A549 (cell line): ENCODE measurements around the gene QRICH2. TPM values are rescaled to one million over a fixed set of nuclear protein-coding genes. Genes with fewer than 3 reads are reported as not detected.
A peak's percentile ranks its signal among the peaks of the same experiment; 100 is the strongest.
"Not testable (repeated sequence)": the region's sequence is repeated elsewhere in the genome, so short reads cannot be mapped to it uniquely, and the experiment has no call there.

Source experiments
- ATAC-seq, 2 experiments: fragments of 200-7000 bp in 1 of 2; fragments of >200 bp in 1 of 2; cut with Nextera tagmentation in 1 of 2; cut with Tn5 transposase in 1 of 2; 3 replicates each; pipeline versions ENCODE4 v1.8.0 to v1.9.1; 2018 to 2020; ENCODE audit warnings: mild to moderate bottlenecking in 1 of 2, moderate library complexity in 1 of 2
- CTCF ChIA-PET: fragments of 300-600 bp; sonication (Branson Sonifier 250); formaldehyde crosslinking; extraction: SDS; loops from one replicate; lab custom pipeline; 2021; ENCODE audit warnings: antibody characterized with exemption, inconsistent platforms; lab: Yijun Ruan, JAX
- POLR2A ChIA-PET: fragments of 350-600 bp; formaldehyde crosslinking; extraction: SDS; loops from one replicate; lab custom pipeline; 2021; ENCODE audit warnings: antibody characterized with exemption, inconsistent platforms; lab: Yijun Ruan, JAX
- DNase-seq, 2 experiments: peaks; one replicate each; pipeline versions ENCODE4 v3.0.0 to v3.0.0-alpha.2; 2011 to 2016; ENCODE audit warnings: low read depth in 1 of 2, low spot score in 1 of 2
- FAIRE-seq: peaks from 2 replicates; lab custom pipeline; 2011; peaks lifted over from hg19 to GRCh38; lab: Jason Lieb, UNC
- H3K27ac ChIP-seq, 2 experiments: fragments of >200 bp; sonication (Bioruptor Twin); formaldehyde crosslinking; 3 replicates each; pipeline ENCODE4 v1.5.1; 2016 to 2017
- H3K4me1 ChIP-seq: fragments of >200 bp; sonication (Bioruptor Twin); formaldehyde crosslinking; 3 replicates; pipeline ENCODE4 v1.6.1; 2016
- H3K4me2 ChIP-seq: fragments of >200 bp; sonication (Bioruptor Twin); formaldehyde crosslinking; 3 replicates; pipeline ENCODE4 v1.6.1; 2016
- H3K4me3 ChIP-seq: fragments of >200 bp; sonication (Bioruptor Twin); formaldehyde crosslinking; 3 replicates; pipeline ENCODE4 v1.5.1; 2016
- H3K9me3 ChIP-seq: fragments of >200 bp; sonication (Bioruptor Twin); formaldehyde crosslinking; 3 replicates; pipeline ENCODE4 v1.6.1; 2016
- BHLHE40 ChIP-seq: IDR thresholded peaks from 2 replicates; pipeline ENCODE4 v1.6.1; 2012; ENCODE audit warnings: low read depth, low read length, inconsistent platforms
- CEBPB ChIP-seq, 2 experiments: fragments of >200 bp in 1 of 2; sonication (Bioruptor Twin) in 1 of 2; formaldehyde crosslinking in 1 of 2; IDR thresholded peaks; 2 replicates each; pipeline ENCODE4 v1.6.1; 2012 to 2016
- CHD4 ChIP-seq: fragments of 200-600 bp; sonication (generic); IDR thresholded peaks from 2 replicates; pipeline ENCODE4 v1.6.1; 2016; ENCODE audit warnings: antibody characterized with exemption, mild to moderate bottlenecking, borderline replicate concordance
- FOSB ChIP-seq: fragments of 250-450 bp; sonication (Bioruptor Pico); IDR thresholded peaks from 2 replicates; pipeline ENCODE4 v1.5.0; 2020; ENCODE audit warnings: mild to moderate bottlenecking, moderate library complexity
- FOSL2 ChIP-seq, 2 experiments: fragments of 450-650 bp in 1 of 2; fragments of >200 bp in 1 of 2; sonication (Bioruptor Twin) in 1 of 2; formaldehyde crosslinking; IDR thresholded peaks; 2 replicates each; pipeline versions ENCODE4 v1.5.0 to v1.6.1; 2016 to 2020; ENCODE audit warnings: mild to moderate bottlenecking in 1 of 2, moderate library complexity in 1 of 2
- HEYL ChIP-seq: fragments of 250-450 bp; sonication (Bioruptor Pico); IDR thresholded peaks from 2 replicates; pipeline ENCODE4 v1.8.0; 2021; ENCODE audit warnings: mild to moderate bottlenecking, moderate library complexity
- KDM1A ChIP-seq: fragments of 200-600 bp; sonication (generic); IDR thresholded peaks from 2 replicates; pipeline ENCODE4 v1.6.1; 2016; ENCODE audit warnings: low read depth, mild to moderate bottlenecking
- KDM5A ChIP-seq: fragments of 200-600 bp; sonication (generic); IDR thresholded peaks from 2 replicates; pipeline ENCODE4 v1.6.1; 2016; ENCODE audit warnings: antibody characterized with exemption, mild to moderate bottlenecking
- MAFK ChIP-seq: fragments of 450-650 bp; IDR thresholded peaks from 2 replicates; pipeline ENCODE4 v1.6.1; 2014; ENCODE audit not compliant: partially characterized antibody
- POLR2A ChIP-seq: IDR thresholded peaks from 2 replicates; pipeline ENCODE4 v1.6.1; 2012; ENCODE audit warnings: mild to moderate bottlenecking, low read length
- RARB ChIP-seq: fragments of 250-450 bp; sonication (Bioruptor Pico); IDR thresholded peaks from 2 replicates; pipeline ENCODE4 v1.8.0; 2021; ENCODE audit warnings: mild to moderate bottlenecking, moderate library complexity
- RCOR1 ChIP-seq: fragments of 150-350 bp; IDR thresholded peaks from 2 replicates; pipeline ENCODE4 v1.6.1; 2014; ENCODE audit warnings: antibody characterized with exemption, low read length, low read depth
- RFX5 ChIP-seq: fragments of 450-650 bp; IDR thresholded peaks from 2 replicates; pipeline ENCODE4 v1.7.1; 2014; ENCODE audit warnings: antibody characterized with exemption, mild to moderate bottlenecking, moderate library complexity
- TFCP2L1 ChIP-seq: fragments of 250-450 bp; sonication (Bioruptor Pico); IDR thresholded peaks from 2 replicates; pipeline ENCODE4 v1.5.0; 2021; ENCODE audit warnings: mild to moderate bottlenecking
- ZFP36 ChIP-seq: fragments of 450-650 bp; IDR thresholded peaks from 2 replicates; pipeline ENCODE4 v1.6.1; 2014; ENCODE audit warnings: borderline replicate concordance; ENCODE audit not compliant: partially characterized antibody
- WGBS: methylation state at CpG from one replicate; pipeline ENCODE4 v1.1.6; 2017; ENCODE audit errors: missing lambda C conversion rate; 5-methylcytosine and 5-hydroxymethylcytosine counted together
- polyA plus RNA-seq, 4 experiments: library from polyadenylated mRNA; depleted of rRNA in 3 of 4; stranded (reverse); fragments of >200 nt; fragmentation: RNase III in 1 of 4; extraction: RNeasy Plus Mini Kit Qiagen cat#74134 plus additional on column Dnase treatment in 1 of 4; gene quantifications; 2 replicates in 3 of 4; 3 replicates in 1 of 4; pipeline ENCODE4 v1.2.3, GENCODE V29; 2011 to 2017
- TF ChIP-seq, protein P1 (sequence below): IDR thresholded peaks from 2 replicates; pipeline ENCODE4 v1.6.1; 2012

Gene QRICH2
- polyA plus RNA-seq, 2 of the 4 experiments (the other 2 are of a cell fraction) = 0.57 to 0.88 TPM

DNA sequence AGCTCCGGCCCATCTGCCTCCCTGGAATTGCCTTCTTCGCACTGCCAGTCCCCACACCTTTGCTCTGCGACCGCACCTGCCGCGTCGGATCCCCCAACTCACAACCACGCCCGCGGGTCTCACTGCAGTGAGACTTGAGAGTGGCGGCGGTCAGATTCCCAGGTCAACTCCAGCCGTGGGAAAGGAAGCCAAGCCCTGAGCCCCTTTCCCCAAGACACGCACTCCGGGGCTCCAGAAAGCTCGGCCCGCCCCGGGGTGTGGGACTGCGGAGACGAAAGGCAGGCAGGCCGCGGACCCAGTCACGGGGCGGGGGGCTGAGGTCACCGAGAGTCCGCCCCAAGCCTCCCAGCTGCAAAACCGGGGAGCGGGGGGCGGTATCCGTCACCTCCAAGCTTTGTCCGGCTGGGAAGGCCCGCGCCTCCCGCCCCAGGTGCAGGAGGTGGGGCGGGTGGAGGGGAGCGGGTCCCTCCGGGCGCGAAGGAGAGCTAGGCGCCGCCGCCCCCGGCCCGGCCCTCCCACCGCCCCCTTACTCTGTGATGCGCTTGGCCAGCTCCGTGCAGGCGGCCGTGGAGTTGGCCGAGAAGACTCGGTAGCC is 45.0 kb upstream of the QRICH2 start:
- WGBS = 21% methylated on average over 11 of the region's 51 CpGs
- CTCF ChIA-PET = interaction anchor here (0.5 to 29.4 kb wide), 16 partner anchors 9 to 105 kb away, joined by 3 to 899 read pairs (median 6); partner anchors contain the start of genes QRICH2, SPHK1 and UBE2O
- TF ChIP-seq KDM1A (0 out of 2 replicates have a peak, but pooled peaks have one; percentile 8), FOSL2 (IDR thresholded peaks at IDR 0.05) (no peak), FOSL2 (CRISPR knock-in tag; IDR thresholded peaks at IDR 0.05) (no peak), RARB (CRISPR knock-in tag) (no peak)
- TF ChIP-seq, protein P1, sequence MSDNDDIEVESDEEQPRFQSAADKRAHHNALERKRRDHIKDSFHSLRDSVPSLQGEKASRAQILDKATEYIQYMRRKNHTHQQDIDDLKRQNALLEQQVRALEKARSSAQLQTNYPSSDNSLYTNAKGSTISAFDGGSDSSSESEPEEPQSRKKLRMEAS = no peak
- POLR2A ChIA-PET = interaction anchor here (0.8 to 2.4 kb wide), 10 partner anchors 8 to 318 kb away, joined by 3 to 24 read pairs (median 6); partner anchors contain the start of genes SPHK1 and UBALD2
- no peak for FAIRE-seq
- Histone ChIP-seq H3K27ac (peak overlapping the region; percentile 93 to 97), H3K4me1 (peaks cover 18% of the 10 kb centered on the region; the same call in 2 of the 3 replicates), H3K4me3 (peak overlapping the region; percentile 83), H3K9me3 (no peaks in the 10 kb centered on the region), H3K4me2 (peak overlapping the region; percentile 82)
- peak in 1 of 2 experiments; percentile 76 for DNase-seq
- peak; percentile 58 to 59 for ATAC-seq

DNA sequence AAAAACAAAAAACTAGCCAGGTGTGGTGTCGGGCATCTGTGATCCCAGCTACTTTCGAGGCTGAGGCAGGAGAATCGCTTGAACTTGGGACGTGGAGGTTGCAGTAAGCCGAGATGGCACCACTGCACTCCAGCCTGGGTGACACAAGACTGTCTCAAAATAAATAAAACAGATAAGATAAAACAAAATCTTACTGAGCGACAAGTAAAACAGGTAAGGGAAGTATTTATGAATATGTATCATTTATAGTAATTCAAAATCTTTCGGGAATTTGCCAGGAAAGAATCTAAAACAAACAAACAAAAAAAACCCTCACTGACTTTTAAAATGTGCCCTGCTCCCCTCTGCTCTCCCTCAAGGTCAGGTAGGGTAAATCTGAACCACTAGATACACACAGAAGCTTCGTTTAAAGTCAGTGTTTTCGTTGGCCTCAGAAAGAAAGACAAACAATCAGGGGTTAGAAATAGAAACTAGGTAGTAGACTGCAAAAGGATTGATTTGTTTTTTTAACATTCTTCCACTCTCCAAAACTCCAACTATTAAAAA is 43.5 kb upstream of the QRICH2 start:
- Histone ChIP-seq H3K9me3 (no peaks in the 10 kb centered on the region), H3K4me1 (peaks cover 18% of the 10 kb centered on the region; the same call in 2 of the 3 replicates), H3K27ac (no peak overlapping the region), H3K4me2 (peak overlapping the region; percentile 82), H3K4me3 (no peak overlapping the region)
- no peak for DNase-seq
- no peak for FAIRE-seq
- 75% methylated on average over 9 of the region's 9 CpGs for WGBS
- TF ChIP-seq RFX5 = no peak
- TF ChIP-seq BHLHE40 = no peak
- no peak for TF ChIP-seq FOSL2 (IDR thresholded peaks at IDR 0.05)
- no peak for TF ChIP-seq FOSL2 (CRISPR knock-in tag; IDR thresholded peaks at IDR 0.05)
- no peak for TF ChIP-seq HEYL (CRISPR knock-in tag)
- TF ChIP-seq KDM5A = no peak
- no peak for TF ChIP-seq TFCP2L1 (CRISPR knock-in tag)
- ATAC-seq = no peak
- POLR2A ChIA-PET = interaction anchor here (2.4 kb wide), 1 partner anchor 34 kb away, joined by 24 read pairs; the partner anchor contains the start of gene SPHK1
- CTCF ChIA-PET = interaction anchor here (0.6 to 29.4 kb wide), 11 partner anchors 12 to 346 kb away, joined by 3 to 899 read pairs (median 4); partner anchors contain the start of gene SPHK1

- H3K4me1 ChIP-seq = peaks cover 24% of the 10 kb centered on the region; the same call in 2 of the 3 replicates
- no peak for ATAC-seq
- POLR2A ChIA-PET = no interaction called here
Measured at GRCh38 chr17:76350463-76350862, 42.4 kb upstream of the QRICH2 start.

DNA sequence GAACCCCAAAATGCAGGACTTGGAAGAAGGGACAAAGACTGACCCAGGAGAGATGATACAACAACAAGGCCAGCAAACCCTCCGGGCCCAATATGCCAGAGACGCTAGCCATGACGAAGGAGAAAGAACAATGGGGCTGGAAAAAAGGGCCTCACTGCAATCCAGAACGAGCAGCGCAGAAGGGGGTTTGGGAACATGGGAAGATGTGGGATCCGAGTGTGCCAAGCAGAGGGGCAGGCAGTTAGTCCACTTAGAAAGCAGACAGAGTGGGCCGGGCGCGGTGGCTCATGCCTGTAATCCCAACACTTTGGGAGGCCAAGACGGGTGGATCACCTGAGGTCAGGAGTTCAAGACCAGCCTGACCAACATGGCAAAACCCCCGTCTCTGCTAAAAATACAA is 38.9 kb upstream of the QRICH2 start:
- H3K4me2 ChIP-seq, H3K4me3 ChIP-seq, H3K9me3 ChIP-seq, FAIRE-seq, DNase-seq, H3K27ac ChIP-seq, ATAC-seq: not testable (repeated sequence)
- ChIA-PET POLR2A (interaction anchor here (0.7 kb wide), 1 partner anchor 337 kb away, joined by 5 read pairs; no protein-coding TSS in a partner anchor), CTCF (interaction anchor here (1.4 to 29.4 kb wide), 3 partner anchors 36 to 67 kb away, joined by 3 to 899 read pairs (median 4); partner anchors contain the start of gene SPHK1)
- peaks cover 16% of the 10 kb centered on the region; the same call in 2 of the 3 replicates for H3K4me1 ChIP-seq
- 92% methylated on average over 11 of the region's 11 CpGs for WGBS

More at GRCh38 chr17:76350463-76350862, 42.4 kb upstream of the QRICH2 start:
- no peaks in the 10 kb centered on the region for H3K9me3 ChIP-seq
- TF ChIP-seq ZFP36 = no peak
- peak in 1 of 2 experiments; percentile 8; a peak in 1 of 4 replicates for TF ChIP-seq CEBPB (IDR thresholded peaks at IDR 0.05)
- no peak overlapping the region for H3K4me3 ChIP-seq
- FAIRE-seq (no peak), DNase-seq (no peak)
- no peak overlapping the region for H3K27ac ChIP-seq
- CTCF ChIA-PET = interaction anchor here (0.7 to 29.4 kb wide), 4 partner anchors 13 to 350 kb away, joined by 3 to 899 read pairs (median 40); partner anchors contain the start of genes CDK3 and SPHK1
- H3K4me2 ChIP-seq = no peak overlapping the region
- 94% methylated on average over 5 of the region's 5 CpGs for WGBS

GRCh38 chr17:76345377-76345974 is 37.4 kb upstream of the QRICH2 start:
- TF ChIP-seq MAFK (no peak), POLR2A (no peak), HEYL (CRISPR knock-in tag) (no peak), RCOR1 (no peak), KDM5A (no peak), FOSB (CRISPR knock-in tag) (no peak), CHD4 (no peak)
- Histone ChIP-seq H3K4me2 (peak overlapping the region; percentile 6; the same call in 2 of the 3 replicates), H3K4me1 (peaks cover 9% of the 10 kb centered on the region; the same call in 2 of the 3 replicates), H3K27ac (peak overlapping the region; percentile 52 to 65; a peak in 4 of 6 replicates), H3K4me3 (no peak overlapping the region), H3K9me3 (no peaks in the 10 kb centered on the region)
- 93% methylated on average over 14 of the region's 14 CpGs for WGBS
- CTCF ChIA-PET = interaction anchor here (0.6 to 29.4 kb wide), 6 partner anchors 8 to 224 kb away, joined by 3 to 899 read pairs (median 4); partner anchors contain the start of genes PRPSAP1 and SPHK1
- no peak for FAIRE-seq
- 0 out of 6 replicates have a peak, but pooled peaks of 1 of the 2 experiments have one; percentile 34 for ATAC-seq
- DNase-seq = no peak
- POLR2A ChIA-PET = interaction anchor here (1.5 kb wide), 1 partner anchor 8 kb away, joined by 6 read pairs; the partner anchor contains the start of gene PRPSAP1
